Caco-2 (cell line): ENCODE data around the gene ATP1B1. TPM values are rescaled to one million over a fixed set of nuclear protein-coding genes. Genes with fewer than 3 reads are reported as not detected.

ENCODE experiments used
- BruUV-seq: library from RNA; stranded (reverse); fragments of 400-500 nt; replicated peaks from 2 replicates; lab custom pipeline; 2021; lab: Mats Ljungman, UMichigan
- CTCF ChIA-PET: fragments of 300-600 bp; sonication (Branson Sonifier 250); formaldehyde crosslinking; loops from one replicate; lab custom pipeline; 2022; ENCODE audit warnings: antibody characterized with exemption; lab: Charles Lee
- POLR2A ChIA-PET: fragments of 300-600 bp; sonication (Branson Sonifier 250); formaldehyde crosslinking; loops from one replicate; lab custom pipeline; 2022; ENCODE audit warnings: antibody characterized with exemption; lab: Charles Lee
- DNase-seq, 2 experiments: peaks; one replicate each; pipeline versions ENCODE4 v3.0.0 to v3.0.0-alpha.2; 2020 to 2022
- H3K27me3 ChIP-seq: replicated peaks from 2 replicates; pipeline ENCODE4 v1.6.0; 2011; ENCODE audit warnings: low read length; ENCODE audit not compliant: control insufficient read depth, insufficient read depth
- H3K36me3 ChIP-seq: 2 replicates; pipeline ENCODE4 v1.5.1; 2011; ENCODE audit warnings: low read length; ENCODE audit not compliant: control insufficient read depth, insufficient read depth
- H3K4me1 ChIP-seq: fragments of 250-450 bp; sonication (Bioruptor Pico); 2 replicates; pipeline ENCODE4 v1.5.1; 2020; ENCODE audit warnings: mild to moderate bottlenecking
- H3K4me3 ChIP-seq: 2 replicates; pipeline ENCODE4 v1.5.1; 2011; ENCODE audit warnings: low read depth, mild to moderate bottlenecking, control low read depth, low read length
- H3K9me3 ChIP-seq: fragments of 250-450 bp; sonication (Bioruptor Pico); 2 replicates; pipeline ENCODE4 v1.5.1; 2020; ENCODE audit warnings: mild to moderate bottlenecking, moderate library complexity
- H3K27ac Mint-ChIP-seq: one replicate; pipeline ENCODE4 v1.8.0; 2022; ENCODE audit warnings: mixed read lengths; ENCODE audit not compliant: unreplicated experiment
- H3K27me3 Mint-ChIP-seq: one replicate; pipeline ENCODE4 v1.8.0; 2022; ENCODE audit warnings: mixed read lengths; ENCODE audit not compliant: insufficient read depth, unreplicated experiment
- H3K36me3 Mint-ChIP-seq: one replicate; pipeline ENCODE4 v1.8.0; 2022; ENCODE audit warnings: mild to moderate bottlenecking, mixed read lengths; ENCODE audit not compliant: insufficient read depth, unreplicated experiment
- H3K4me1 Mint-ChIP-seq: one replicate; pipeline ENCODE4 v1.8.0; 2022; ENCODE audit warnings: low read depth, mixed read lengths; ENCODE audit not compliant: unreplicated experiment
- H3K4me3 Mint-ChIP-seq: one replicate; pipeline ENCODE4 v1.8.0; 2022; ENCODE audit warnings: mild to moderate bottlenecking, moderate library complexity, mixed read lengths; ENCODE audit not compliant: unreplicated experiment
- H3K9me3 Mint-ChIP-seq: one replicate; pipeline ENCODE4 v1.8.0; 2022; ENCODE audit warnings: mixed read lengths; ENCODE audit not compliant: unreplicated experiment
- intact Hi-C: fragments of 100-400 bp; cut with micrococcal nuclease; formaldehyde crosslinking; loops from one replicate; pipeline ENCODE4 v1.10.0; 2022; ENCODE audit not compliant: unreplicated experiment
- total RNA-seq: library from RNA; stranded (reverse); gene quantifications from 2 replicates; pipeline ENCODE4 v1.2.3, GENCODE V29; 2022
- TF ChIP-seq, protein P1 (sequence below), 2 experiments: fragments of 200-600 bp in 1 of 2; IDR thresholded peaks; 1 replicate in 1 of 2; 2 replicates in 1 of 2; pipeline versions ENCODE4 v1.5.1 to v1.8.0; 2011 to 2022; ENCODE audit warnings: antibody characterized with exemption in 1 of 2, control low read depth in 1 of 2, inconsistent platforms in 1 of 2, low read depth in 1 of 2, low read length in 1 of 2, mild to moderate bottlenecking in 1 of 2, moderate library complexity in 1 of 2; ENCODE audit not compliant: insufficient read depth in 1 of 2, severe bottlenecking in 1 of 2, unreplicated experiment in 1 of 2

The ATP1B1 gene
- total RNA-seq, 1 experiment from 2014 or later: 320 TPM

DNA sequence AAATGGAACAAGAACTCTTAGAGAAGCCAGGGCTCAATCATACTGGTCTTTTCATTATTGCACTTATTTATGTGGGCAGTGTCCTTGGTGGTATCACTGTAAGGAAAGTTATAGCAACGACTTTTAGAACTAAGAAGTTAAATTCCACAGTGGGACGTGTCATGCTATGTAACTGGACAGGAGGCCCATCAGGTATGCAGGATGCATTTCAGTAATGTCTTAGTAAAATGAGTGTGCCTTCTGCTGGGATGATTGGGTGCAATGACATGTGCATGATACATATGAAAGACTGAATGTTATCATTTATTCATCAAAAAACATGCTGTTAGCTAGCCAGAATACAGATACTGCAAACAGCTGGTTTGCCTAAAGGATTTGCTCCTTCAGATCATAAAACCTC lies 6.9 kb upstream of the ATP1B1 start:
- no peak overlapping the region for H3K4me3 ChIP-seq
- no peak for DNase-seq
- CTCF ChIA-PET: no interaction called here
- peaks cover 68% of the 10 kb centered on the region for H3K4me1 ChIP-seq
- H3K4me1 Mint-ChIP-seq: peaks cover 43% of the 10 kb centered on the region
- H3K36me3 Mint-ChIP-seq: no peaks in the 10 kb centered on the region
- no TSS peak for BruUV-seq
- TF ChIP-seq, protein P1, sequence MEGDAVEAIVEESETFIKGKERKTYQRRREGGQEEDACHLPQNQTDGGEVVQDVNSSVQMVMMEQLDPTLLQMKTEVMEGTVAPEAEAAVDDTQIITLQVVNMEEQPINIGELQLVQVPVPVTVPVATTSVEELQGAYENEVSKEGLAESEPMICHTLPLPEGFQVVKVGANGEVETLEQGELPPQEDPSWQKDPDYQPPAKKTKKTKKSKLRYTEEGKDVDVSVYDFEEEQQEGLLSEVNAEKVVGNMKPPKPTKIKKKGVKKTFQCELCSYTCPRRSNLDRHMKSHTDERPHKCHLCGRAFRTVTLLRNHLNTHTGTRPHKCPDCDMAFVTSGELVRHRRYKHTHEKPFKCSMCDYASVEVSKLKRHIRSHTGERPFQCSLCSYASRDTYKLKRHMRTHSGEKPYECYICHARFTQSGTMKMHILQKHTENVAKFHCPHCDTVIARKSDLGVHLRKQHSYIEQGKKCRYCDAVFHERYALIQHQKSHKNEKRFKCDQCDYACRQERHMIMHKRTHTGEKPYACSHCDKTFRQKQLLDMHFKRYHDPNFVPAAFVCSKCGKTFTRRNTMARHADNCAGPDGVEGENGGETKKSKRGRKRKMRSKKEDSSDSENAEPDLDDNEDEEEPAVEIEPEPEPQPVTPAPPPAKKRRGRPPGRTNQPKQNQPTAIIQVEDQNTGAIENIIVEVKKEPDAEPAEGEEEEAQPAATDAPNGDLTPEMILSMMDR (IDR thresholded peaks at IDR 0.05; ENCODE audit: insufficient read depth in 1 of 2, low read depth in 1 of 2, low read length in 1 of 2, severe bottlenecking in 1 of 2, unreplicated experiment in 1 of 2): no peak
- POLR2A ChIA-PET: no interaction called here
- H3K9me3 ChIP-seq: 0 out of 2 replicates have a peak, but pooled peaks cover 3% of the 10 kb centered on the region
- H3K27me3 ChIP-seq: no peaks in the 10 kb centered on the region
- H3K9me3 Mint-ChIP-seq: no peaks in the 10 kb centered on the region
- no peaks in the 10 kb centered on the region for H3K27me3 Mint-ChIP-seq
- no peak overlapping the region for H3K27ac Mint-ChIP-seq
- H3K4me3 Mint-ChIP-seq: no peak overlapping the region
- intact Hi-C loops: no loop called here
- no peaks in the 10 kb centered on the region; the same call in 1 of the 2 replicates for H3K36me3 ChIP-seq

DNA sequence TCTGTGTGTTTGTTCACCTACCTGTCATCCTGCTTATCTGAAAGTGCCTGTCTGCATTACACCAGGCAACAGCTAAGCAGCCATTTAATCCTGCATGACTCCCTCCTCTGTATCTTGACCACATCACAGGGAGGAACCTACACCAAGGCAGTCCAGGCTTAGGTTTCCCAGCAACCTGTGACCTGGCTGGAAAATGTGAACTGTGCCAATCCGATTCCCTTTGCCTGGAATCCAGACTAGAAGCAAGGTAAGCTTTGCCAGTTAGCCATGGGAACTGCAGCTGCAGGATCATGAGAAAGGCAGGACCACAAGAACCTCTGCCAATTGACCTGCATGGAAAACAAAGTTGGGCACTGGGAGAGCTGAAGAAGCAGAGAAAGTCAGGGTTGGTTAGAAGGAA lies 6.3 kb upstream of the ATP1B1 start:
- Histone ChIP-seq H3K4me1 (peaks cover 68% of the 10 kb centered on the region), H3K27me3 (no peaks in the 10 kb centered on the region), H3K9me3 (0 out of 2 replicates have a peak, but pooled peaks cover 3% of the 10 kb centered on the region), H3K4me3 (no peak overlapping the region), H3K36me3 (no peaks in the 10 kb centered on the region; the same call in 1 of the 2 replicates)
- Mint-ChIP-seq H3K9me3 (no peaks in the 10 kb centered on the region), H3K36me3 (no peaks in the 10 kb centered on the region), H3K27me3 (no peaks in the 10 kb centered on the region), H3K4me1 (peaks cover 36% of the 10 kb centered on the region), H3K27ac (peak overlapping the region; percentile 55), H3K4me3 (peak overlapping the region; percentile 22)
- no peak for DNase-seq
- TF ChIP-seq, protein P1 (IDR thresholded peaks at IDR 0.05; ENCODE audit: insufficient read depth in 1 of 2, low read depth in 1 of 2, low read length in 1 of 2, severe bottlenecking in 1 of 2, unreplicated experiment in 1 of 2): no peak
- POLR2A ChIA-PET: no interaction called here
- intact Hi-C loops: loop anchor here (2.0 to 10.0 kb wide), 2 partner anchors 13 to 465 kb away; no protein-coding TSS in a partner anchor
- CTCF ChIA-PET: interaction anchor here (1.4 kb wide), 1 partner anchor 9 kb away, joined by 4 read pairs; no protein-coding TSS in a partner anchor
- BruUV-seq: no TSS peak

DNA sequence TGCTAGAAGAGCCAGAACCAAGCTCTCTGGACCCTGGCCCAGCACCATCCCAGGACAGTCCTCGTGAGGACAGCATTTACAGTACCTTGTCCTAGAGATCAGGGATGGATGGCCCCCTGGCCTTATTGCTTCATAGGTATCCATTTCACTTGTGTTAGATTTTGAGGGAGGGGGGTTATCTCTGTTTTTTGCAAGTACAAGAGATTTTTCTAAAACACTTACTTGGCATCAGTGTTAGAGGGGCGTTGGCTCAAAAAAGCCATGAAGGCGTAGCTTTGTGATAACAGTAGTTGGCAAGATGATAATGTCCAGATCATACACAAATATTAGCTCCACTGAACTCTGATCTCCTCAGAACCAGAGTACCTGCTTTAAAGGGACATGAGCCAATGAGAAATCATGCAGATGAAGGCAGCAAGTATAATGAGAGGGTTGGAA lies 5.8 kb upstream of the ATP1B1 start:
- Histone ChIP-seq H3K4me3 (no peak overlapping the region), H3K27me3 (no peaks in the 10 kb centered on the region), H3K4me1 (peaks cover 68% of the 10 kb centered on the region), H3K9me3 (0 out of 2 replicates have a peak, but pooled peaks cover 3% of the 10 kb centered on the region), H3K36me3 (no peaks in the 10 kb centered on the region; the same call in 1 of the 2 replicates)
- H3K27me3 Mint-ChIP-seq: no peaks in the 10 kb centered on the region
- ChIA-PET CTCF (interaction anchor here (0.8 to 1.4 kb wide), 3 partner anchors 9 to 299 kb away, joined by 3 to 4 read pairs (median 3); no protein-coding TSS in a partner anchor), POLR2A (no interaction called here)
- intact Hi-C loops: loop anchor here (2.0 to 10.0 kb wide), 2 partner anchors 14 to 466 kb away; no protein-coding TSS in a partner anchor
- TF ChIP-seq, protein P1 (IDR thresholded peaks at IDR 0.05; ENCODE audit: insufficient read depth in 1 of 2, low read depth in 1 of 2, low read length in 1 of 2, severe bottlenecking in 1 of 2, unreplicated experiment in 1 of 2): no peak
- peak overlapping the region; percentile 55 for H3K27ac Mint-ChIP-seq
- no peak for DNase-seq
- H3K9me3 Mint-ChIP-seq: no peaks in the 10 kb centered on the region
- no TSS peak for BruUV-seq
- no peaks in the 10 kb centered on the region for H3K36me3 Mint-ChIP-seq
- H3K4me1 Mint-ChIP-seq: peaks cover 32% of the 10 kb centered on the region
- peak overlapping the region; percentile 22 for H3K4me3 Mint-ChIP-seq
